GM21529 (cell line): ENCODE data around the gene METTL21A.

Source experiments
- ATAC-seq: cut with Tn5 transposase; IDR thresholded peaks from one replicate; pipeline ENCODE4 v1.9.1; 2021; ENCODE audit not compliant: unreplicated experiment

METTL21A gene

GRCh38 chr2:207565736-207566500 is 59.3 kb downstream of the METTL21A start:
- no peak for ATAC-seq
